HEK293 (cell line): ENCODE results near the gene DHRS3.
A peak's percentile ranks its signal among the peaks of the same experiment; 100 is the strongest.

Source experiments
- CTCF ChIA-PET: fragments of 350-600 bp; formaldehyde crosslinking; extraction: SDS; loops from one replicate; lab custom pipeline; 2021; ENCODE audit warnings: antibody characterized with exemption; lab: Yijun Ruan, JAX
- POLR2A ChIA-PET: fragments of 300-600 bp; formaldehyde crosslinking; extraction: SDS; loops from one replicate; lab custom pipeline; 2020; ENCODE audit warnings: antibody characterized with exemption, inconsistent platforms; lab: Yijun Ruan, JAX
- H3K27ac ChIP-seq: fragments of 200-500 bp; sonication (Bioruptor generic); 2 replicates; pipeline ENCODE4 v1.5.1; 2014; ENCODE audit warnings: low read depth, low read length, control low read depth, inconsistent platforms; ENCODE audit errors: extremely low read depth
- H3K36me3 ChIP-seq, 2 experiments: fragments of 200-500 bp in 1 of 2; sonication (Bioruptor generic) in 1 of 2; 1 replicate in 1 of 2; 2 replicates in 1 of 2; pipeline ENCODE4 v1.5.1; 2014 to 2017; ENCODE audit warnings: inconsistent platforms in 2 of 2, low read length in 2 of 2; ENCODE audit not compliant: control insufficient read depth in 2 of 2, insufficient read depth in 1 of 2
- H3K4me1 ChIP-seq: fragments of 200-500 bp; sonication (Bioruptor generic); 2 replicates; pipeline ENCODE4 v1.5.1; 2014; ENCODE audit warnings: mild to moderate bottlenecking, low read length, inconsistent platforms; ENCODE audit not compliant: control insufficient read depth, insufficient read depth
- H3K4me3 ChIP-seq: 2 replicates; pipeline ENCODE4 v1.5.1; 2011; ENCODE audit warnings: low read depth, mild to moderate bottlenecking, control low read depth, low read length, moderate library complexity
- H3K9me3 ChIP-seq: fragments of 200-500 bp; sonication (Bioruptor generic); 2 replicates; pipeline ENCODE4 v1.5.1; 2014; ENCODE audit warnings: low read depth, low read length, inconsistent platforms; ENCODE audit not compliant: control insufficient read depth, insufficient read depth
- GLI4 ChIP-seq: fragments of 450-650 bp; formaldehyde crosslinking; IDR thresholded peaks from 2 replicates; pipeline ENCODE4 v1.5.1; 2016; ENCODE audit warnings: missing biosample characterization, missing genetic modification characterization
- GLIS2 ChIP-seq: fragments of 450-650 bp; formaldehyde crosslinking; IDR thresholded peaks from 2 replicates; pipeline ENCODE4 v1.5.1; 2016; ENCODE audit warnings: missing biosample characterization, missing genetic modification characterization
- HOXD13 ChIP-seq: sonication (generic); formaldehyde crosslinking; IDR thresholded peaks from 2 replicates; pipeline ENCODE4 v1.8.0; 2022; ENCODE audit warnings: missing genetic modification reagents, borderline replicate concordance
- KLF7 ChIP-seq: fragments of 450-650 bp; formaldehyde crosslinking; IDR thresholded peaks from 2 replicates; pipeline ENCODE4 v1.5.1; 2016; ENCODE audit warnings: missing biosample characterization, missing genetic modification characterization, borderline replicate concordance
- KLF8 ChIP-seq: fragments of 450-650 bp; formaldehyde crosslinking; IDR thresholded peaks from 2 replicates; pipeline ENCODE4 v1.5.1; 2016; ENCODE audit warnings: missing biosample characterization, missing genetic modification characterization
- MEIS1 ChIP-seq: sonication (generic); formaldehyde crosslinking; IDR thresholded peaks from 2 replicates; pipeline ENCODE4 v1.8.1; 2022; ENCODE audit warnings: missing genetic modification reagents, mild to moderate bottlenecking, borderline replicate concordance
- MYNN ChIP-seq: fragments of 450-650 bp; formaldehyde crosslinking; IDR thresholded peaks from 2 replicates; pipeline ENCODE4 v1.5.1; 2016; ENCODE audit warnings: missing biosample characterization, missing genetic modification characterization, borderline replicate concordance
- OVOL3 ChIP-seq: fragments of 450-650 bp; formaldehyde crosslinking; IDR thresholded peaks from 2 replicates; pipeline ENCODE4 v1.5.1; 2016; ENCODE audit warnings: missing biosample characterization, missing genetic modification characterization
- WT1 ChIP-seq: fragments of 450-650 bp; formaldehyde crosslinking; IDR thresholded peaks from 2 replicates; pipeline ENCODE4 v1.5.1; 2016; ENCODE audit warnings: missing biosample characterization, missing genetic modification characterization
- YY2 ChIP-seq: fragments of 450-650 bp; formaldehyde crosslinking; IDR thresholded peaks from 2 replicates; pipeline ENCODE4 v1.5.1; 2016; ENCODE audit warnings: missing biosample characterization, missing genetic modification characterization
- ZBTB1 ChIP-seq: fragments of 450-650 bp; formaldehyde crosslinking; IDR thresholded peaks from 2 replicates; pipeline ENCODE4 v1.5.1; 2016; ENCODE audit warnings: missing biosample characterization, missing genetic modification characterization
- ZBTB8A ChIP-seq: fragments of 450-650 bp; formaldehyde crosslinking; IDR thresholded peaks from 2 replicates; pipeline ENCODE4 v1.5.1; 2016; ENCODE audit warnings: missing biosample characterization, missing genetic modification characterization
- ZNF114 ChIP-seq: fragments of 450-650 bp; formaldehyde crosslinking; IDR thresholded peaks from 2 replicates; pipeline ENCODE4 v1.5.0; 2017; ENCODE audit warnings: missing biosample characterization, missing genetic modification characterization
- ZNF155 ChIP-seq: fragments of 450-650 bp; formaldehyde crosslinking; IDR thresholded peaks from 2 replicates; pipeline ENCODE4 v1.5.1; 2016; ENCODE audit warnings: missing biosample characterization, missing genetic modification characterization
- ZNF350 ChIP-seq: fragments of 450-650 bp; formaldehyde crosslinking; IDR thresholded peaks from 2 replicates; pipeline ENCODE4 v1.5.0; 2017; ENCODE audit warnings: missing biosample characterization, mild to moderate bottlenecking, missing genetic modification characterization
- ZNF366 ChIP-seq: fragments of 450-650 bp; formaldehyde crosslinking; conservative IDR thresholded peaks from 2 replicates; pipeline ENCODE4 v1.5.1; 2016; ENCODE audit warnings: missing biosample characterization, missing genetic modification characterization
- ZNF404 ChIP-seq: fragments of 450-650 bp; formaldehyde crosslinking; IDR thresholded peaks from 2 replicates; pipeline ENCODE4 v1.5.1; 2017; ENCODE audit warnings: missing biosample characterization, missing genetic modification characterization
- ZNF473 ChIP-seq: fragments of 450-650 bp; formaldehyde crosslinking; IDR thresholded peaks from 2 replicates; pipeline ENCODE4 v1.5.1; 2017; ENCODE audit warnings: missing biosample characterization, missing genetic modification characterization
- ZNF549 ChIP-seq: fragments of 450-650 bp; IDR thresholded peaks from 2 replicates; pipeline ENCODE4 v1.5.1; 2018; ENCODE audit warnings: missing biosample characterization, missing genetic modification characterization, mild to moderate bottlenecking, inconsistent platforms, moderate library complexity
- ZNF585B ChIP-seq: fragments of 450-650 bp; formaldehyde crosslinking; IDR thresholded peaks from 2 replicates; pipeline ENCODE4 v1.5.1; 2016; ENCODE audit warnings: missing biosample characterization, missing genetic modification characterization
- ZNF664 ChIP-seq: fragments of 450-650 bp; formaldehyde crosslinking; IDR thresholded peaks from 2 replicates; pipeline ENCODE4 v1.5.1; 2016; ENCODE audit warnings: missing biosample characterization, missing genetic modification characterization
- ZSCAN23 ChIP-seq: fragments of 450-650 bp; formaldehyde crosslinking; IDR thresholded peaks from 2 replicates; pipeline ENCODE4 v1.5.1; 2016; ENCODE audit warnings: missing biosample characterization, missing genetic modification characterization
- TF ChIP-seq, protein P1 (sequence below): fragments of 450-650 bp; formaldehyde crosslinking; conservative IDR thresholded peaks from 2 replicates; pipeline ENCODE4 v1.5.1; 2016; ENCODE audit warnings: low read depth, missing biosample characterization, missing genetic modification characterization
- TF ChIP-seq, protein P2 (sequence below): fragments of 450-650 bp; formaldehyde crosslinking; IDR thresholded peaks from 2 replicates; pipeline ENCODE4 v1.5.1; 2017; ENCODE audit warnings: missing biosample characterization, missing genetic modification characterization
- TF ChIP-seq, protein P3 (sequence below): fragments of 450-650 bp; formaldehyde crosslinking; IDR thresholded peaks from 2 replicates; pipeline ENCODE4; 2016; ENCODE audit warnings: missing biosample characterization, missing genetic modification characterization
- TF ChIP-seq, protein P4 (sequence below): fragments of 450-650 bp; formaldehyde crosslinking; IDR thresholded peaks from 2 replicates; pipeline ENCODE4 v1.5.1; 2016; ENCODE audit warnings: missing biosample characterization, missing genetic modification characterization
- TF ChIP-seq, protein P5 (sequence below): fragments of 450-650 bp; formaldehyde crosslinking; IDR thresholded peaks from 2 replicates; pipeline ENCODE4 v1.5.1; 2016; ENCODE audit warnings: missing biosample characterization, missing genetic modification characterization

Gene DHRS3

DNA sequence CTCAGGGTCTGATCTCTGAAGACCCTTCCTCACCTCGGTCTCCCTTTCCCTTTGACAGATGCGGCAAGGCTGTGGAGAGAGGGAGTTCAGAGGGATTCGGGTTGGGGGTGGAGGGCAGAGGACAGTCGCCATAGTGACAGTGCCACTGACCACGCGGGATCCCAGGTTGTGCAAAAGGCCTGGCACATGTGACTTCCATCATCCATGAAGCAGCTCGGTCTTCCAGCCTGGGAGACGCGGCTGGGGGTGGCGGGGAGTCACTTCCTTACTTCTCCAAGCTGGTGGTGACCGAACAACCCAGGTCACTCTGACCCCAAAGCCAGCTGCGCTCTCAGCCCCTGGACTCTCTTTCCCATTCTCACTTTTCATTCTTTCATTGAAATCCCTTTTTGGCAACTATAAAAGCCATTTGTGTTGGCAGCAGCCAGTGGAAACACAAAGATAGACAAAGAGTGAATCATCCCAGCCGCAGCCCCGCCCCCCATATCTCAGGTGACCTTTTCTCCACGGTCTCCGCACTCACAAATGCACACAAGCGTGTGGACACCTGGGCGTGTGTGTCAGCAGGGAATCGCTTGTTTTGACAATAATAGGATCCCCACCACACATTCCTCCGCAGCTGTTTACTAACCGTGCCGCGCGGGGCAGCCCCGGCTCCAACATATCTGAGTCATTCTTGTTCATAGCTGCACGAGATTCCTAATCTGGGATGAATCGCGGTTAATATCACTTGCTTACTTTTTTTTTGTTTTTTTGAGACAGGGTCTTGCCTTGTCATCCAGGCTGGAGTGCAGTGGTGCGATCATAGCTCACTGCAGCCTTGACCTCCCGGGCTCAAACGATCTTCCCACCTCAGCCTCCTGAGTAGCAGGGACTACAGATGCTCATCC lies 68.3 kb downstream of the DHRS3 start (continued):
- TF ChIP-seq, protein P1, sequence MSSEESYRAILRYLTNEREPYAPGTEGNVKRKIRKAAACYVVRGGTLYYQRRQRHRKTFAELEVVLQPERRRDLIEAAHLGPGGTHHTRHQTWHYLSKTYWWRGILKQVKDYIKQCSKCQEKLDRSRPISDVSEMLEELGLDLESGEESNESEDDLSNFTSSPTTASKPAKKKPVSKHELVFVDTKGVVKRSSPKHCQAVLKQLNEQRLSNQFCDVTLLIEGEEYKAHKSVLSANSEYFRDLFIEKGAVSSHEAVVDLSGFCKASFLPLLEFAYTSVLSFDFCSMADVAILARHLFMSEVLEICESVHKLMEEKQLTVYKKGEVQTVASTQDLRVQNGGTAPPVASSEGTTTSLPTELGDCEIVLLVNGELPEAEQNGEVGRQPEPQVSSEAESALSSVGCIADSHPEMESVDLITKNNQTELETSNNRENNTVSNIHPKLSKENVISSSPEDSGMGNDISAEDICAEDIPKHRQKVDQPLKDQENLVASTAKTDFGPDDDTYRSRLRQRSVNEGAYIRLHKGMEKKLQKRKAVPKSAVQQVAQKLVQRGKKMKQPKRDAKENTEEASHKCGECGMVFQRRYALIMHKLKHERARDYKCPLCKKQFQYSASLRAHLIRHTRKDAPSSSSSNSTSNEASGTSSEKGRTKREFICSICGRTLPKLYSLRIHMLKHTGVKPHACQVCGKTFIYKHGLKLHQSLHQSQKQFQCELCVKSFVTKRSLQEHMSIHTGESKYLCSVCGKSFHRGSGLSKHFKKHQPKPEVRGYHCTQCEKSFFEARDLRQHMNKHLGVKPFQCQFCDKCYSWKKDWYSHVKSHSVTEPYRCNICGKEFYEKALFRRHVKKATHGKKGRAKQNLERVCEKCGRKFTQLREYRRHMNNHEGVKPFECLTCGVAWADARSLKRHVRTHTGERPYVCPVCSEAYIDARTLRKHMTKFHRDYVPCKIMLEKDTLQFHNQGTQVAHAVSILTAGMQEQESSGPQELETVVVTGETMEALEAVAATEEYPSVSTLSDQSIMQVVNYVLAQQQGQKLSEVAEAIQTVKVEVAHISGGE (tag by site-specific recombination) = no peak
- no peak for TF ChIP-seq ZNF114 (tag by site-specific recombination)
- peak; percentile 74 for TF ChIP-seq ZNF366 (tag by site-specific recombination)
- no peak for TF ChIP-seq MEIS1 (CRISPR knock-in tag)
- TF ChIP-seq GLIS2 = peak; percentile 57
- no peak for TF ChIP-seq ZNF155
- no peak for TF ChIP-seq KLF7
- no peak for TF ChIP-seq ZNF473 (tag by site-specific recombination)
- TF ChIP-seq, protein P2, sequence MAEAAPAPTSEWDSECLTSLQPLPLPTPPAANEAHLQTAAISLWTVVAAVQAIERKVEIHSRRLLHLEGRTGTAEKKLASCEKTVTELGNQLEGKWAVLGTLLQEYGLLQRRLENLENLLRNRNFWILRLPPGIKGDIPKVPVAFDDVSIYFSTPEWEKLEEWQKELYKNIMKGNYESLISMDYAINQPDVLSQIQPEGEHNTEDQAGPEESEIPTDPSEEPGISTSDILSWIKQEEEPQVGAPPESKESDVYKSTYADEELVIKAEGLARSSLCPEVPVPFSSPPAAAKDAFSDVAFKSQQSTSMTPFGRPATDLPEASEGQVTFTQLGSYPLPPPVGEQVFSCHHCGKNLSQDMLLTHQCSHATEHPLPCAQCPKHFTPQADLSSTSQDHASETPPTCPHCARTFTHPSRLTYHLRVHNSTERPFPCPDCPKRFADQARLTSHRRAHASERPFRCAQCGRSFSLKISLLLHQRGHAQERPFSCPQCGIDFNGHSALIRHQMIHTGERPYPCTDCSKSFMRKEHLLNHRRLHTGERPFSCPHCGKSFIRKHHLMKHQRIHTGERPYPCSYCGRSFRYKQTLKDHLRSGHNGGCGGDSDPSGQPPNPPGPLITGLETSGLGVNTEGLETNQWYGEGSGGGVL = no peak
- TF ChIP-seq OVOL3 (tag by site-specific recombination) = no peak
- no peak for TF ChIP-seq GLI4 (tag by site-specific recombination)
- TF ChIP-seq, protein P3, sequence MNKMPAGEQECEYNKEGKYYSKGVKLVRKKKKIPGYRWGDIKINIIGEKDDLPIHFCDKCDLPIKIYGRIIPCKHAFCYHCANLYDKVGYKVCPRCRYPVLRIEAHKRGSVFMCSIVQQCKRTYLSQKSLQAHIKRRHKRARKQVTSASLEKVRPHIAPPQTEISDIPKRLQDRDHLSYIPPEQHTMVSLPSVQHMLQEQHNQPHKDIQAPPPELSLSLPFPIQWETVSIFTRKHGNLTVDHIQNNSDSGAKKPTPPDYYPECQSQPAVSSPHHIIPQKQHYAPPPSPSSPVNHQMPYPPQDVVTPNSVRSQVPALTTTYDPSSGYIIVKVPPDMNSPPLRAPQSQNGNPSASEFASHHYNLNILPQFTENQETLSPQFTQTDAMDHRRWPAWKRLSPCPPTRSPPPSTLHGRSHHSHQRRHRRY (tag by site-specific recombination) = no peak
- TF ChIP-seq ZBTB1 (tag by site-specific recombination) = no peak
- TF ChIP-seq WT1 = 0 out of 2 replicates have a peak, but pooled peaks have one; percentile 17
- TF ChIP-seq, protein P4, sequence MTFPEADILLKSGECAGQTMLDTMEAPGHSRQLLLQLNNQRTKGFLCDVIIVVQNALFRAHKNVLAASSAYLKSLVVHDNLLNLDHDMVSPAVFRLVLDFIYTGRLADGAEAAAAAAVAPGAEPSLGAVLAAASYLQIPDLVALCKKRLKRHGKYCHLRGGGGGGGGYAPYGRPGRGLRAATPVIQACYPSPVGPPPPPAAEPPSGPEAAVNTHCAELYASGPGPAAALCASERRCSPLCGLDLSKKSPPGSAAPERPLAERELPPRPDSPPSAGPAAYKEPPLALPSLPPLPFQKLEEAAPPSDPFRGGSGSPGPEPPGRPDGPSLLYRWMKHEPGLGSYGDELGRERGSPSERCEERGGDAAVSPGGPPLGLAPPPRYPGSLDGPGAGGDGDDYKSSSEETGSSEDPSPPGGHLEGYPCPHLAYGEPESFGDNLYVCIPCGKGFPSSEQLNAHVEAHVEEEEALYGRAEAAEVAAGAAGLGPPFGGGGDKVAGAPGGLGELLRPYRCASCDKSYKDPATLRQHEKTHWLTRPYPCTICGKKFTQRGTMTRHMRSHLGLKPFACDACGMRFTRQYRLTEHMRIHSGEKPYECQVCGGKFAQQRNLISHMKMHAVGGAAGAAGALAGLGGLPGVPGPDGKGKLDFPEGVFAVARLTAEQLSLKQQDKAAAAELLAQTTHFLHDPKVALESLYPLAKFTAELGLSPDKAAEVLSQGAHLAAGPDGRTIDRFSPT (tag by site-specific recombination) = no peak
- TF ChIP-seq HOXD13 = 0 out of 2 replicates have a peak, but pooled peaks have one; percentile 6
- TF ChIP-seq, all 188 proteins: peak for 33

DNA sequence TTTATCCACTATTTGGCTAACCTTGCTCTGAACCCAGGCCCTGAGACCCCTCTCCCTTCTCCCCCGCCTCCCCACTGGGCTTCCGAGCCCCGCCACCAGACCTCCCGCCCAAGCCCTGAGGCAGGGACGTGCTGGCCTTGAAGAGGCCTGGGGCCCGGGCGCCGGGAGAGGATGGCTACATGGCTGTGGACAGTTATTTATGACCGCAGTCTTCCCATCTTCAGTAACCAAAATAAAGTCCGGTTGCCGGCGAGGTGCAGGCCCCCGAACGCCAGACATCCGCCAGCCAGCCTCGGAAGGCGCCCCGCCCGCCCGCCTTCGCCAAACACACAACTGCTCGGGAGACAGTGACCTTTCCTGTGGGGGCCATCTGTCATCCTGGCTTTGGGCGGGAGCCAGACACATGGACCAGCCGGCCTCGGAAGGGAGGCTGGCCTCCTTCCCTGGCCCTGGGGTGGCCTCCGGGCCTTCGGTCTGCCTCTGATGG lies 69.0 kb downstream of the DHRS3 start:
- CTCF ChIA-PET = interaction anchor here (1.0 kb wide), 1 partner anchor 110 kb away, joined by 3 read pairs; no protein-coding TSS in a partner anchor
- Histone ChIP-seq H3K36me3 (no peaks in the 10 kb centered on the region), H3K9me3 (no peaks in the 10 kb centered on the region), H3K4me1 (peaks cover 7% of the 10 kb centered on the region), H3K27ac (peak overlapping the region; percentile 43; the same call in 1 of the 2 replicates), H3K4me3 (no peak overlapping the region)
- POLR2A ChIA-PET = interaction anchor here (1.4 to 1.5 kb wide), 2 partner anchors 7 to 71 kb away, joined by 3 to 5 read pairs; no protein-coding TSS in a partner anchor
- TF ChIP-seq KLF8 (tag by site-specific recombination) (no peak), ZNF549 (tag by site-specific recombination) (no peak), ZNF664 (tag by site-specific recombination) (no peak), MYNN (no peak), ZSCAN23 (tag by site-specific recombination) (no peak), ZNF404 (no peak), ZBTB8A (no peak), ZNF585B (tag by site-specific recombination) (no peak), YY2 (tag by site-specific recombination) (no peak), ZNF350 (no peak)
- TF ChIP-seq, protein P5, sequence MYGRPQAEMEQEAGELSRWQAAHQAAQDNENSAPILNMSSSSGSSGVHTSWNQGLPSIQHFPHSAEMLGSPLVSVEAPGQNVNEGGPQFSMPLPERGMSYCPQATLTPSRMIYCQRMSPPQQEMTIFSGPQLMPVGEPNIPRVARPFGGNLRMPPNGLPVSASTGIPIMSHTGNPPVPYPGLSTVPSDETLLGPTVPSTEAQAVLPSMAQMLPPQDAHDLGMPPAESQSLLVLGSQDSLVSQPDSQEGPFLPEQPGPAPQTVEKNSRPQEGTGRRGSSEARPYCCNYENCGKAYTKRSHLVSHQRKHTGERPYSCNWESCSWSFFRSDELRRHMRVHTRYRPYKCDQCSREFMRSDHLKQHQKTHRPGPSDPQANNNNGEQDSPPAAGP (tag by site-specific recombination) = no peak
